ENCODE measurements around the gene ADGRA1. TPM values are rescaled to one million over a fixed set of nuclear protein-coding genes. Genes with fewer than 3 reads are reported as not detected.

ADGRA1 gene
- total and polyA plus RNA-seq, 2 experiments from 2014 or later = 0.23 to 0.52 TPM

- TF ChIP-seq REST (IDR thresholded peaks at IDR 0.05; ENCODE audit: unreplicated experiment) (no peak), JUNB (IDR thresholded peaks at IDR 0.05; ENCODE audit: unreplicated experiment) (no peak)
These were observed 14.9 kb upstream of the ADGRA1 start (continued) for GRCh38 chr10:133072720-133073390.

- no peak overlapping the region for H3K27ac ChIP-seq (ENCODE audit: low read depth)
- H3K27me3 ChIP-seq (ENCODE audit: insufficient read depth) = no peaks in the 10 kb centered on the region
- no peaks in the 10 kb centered on the region for H4K20me1 ChIP-seq (replicated peaks; ENCODE audit: insufficient read depth)
- no peaks in the 10 kb centered on the region for H3K4me1 ChIP-seq (ENCODE audit: insufficient read depth)
- no peak overlapping the region for H3K27ac Mint-ChIP-seq
- H2AFZ ChIP-seq = no peak overlapping the region
- H3F3A ChIP-seq (replicated peaks; ENCODE audit: low read depth) = no peaks in the 10 kb centered on the region
- no peaks in the 10 kb centered on the region for H3K9me2 ChIP-seq (ENCODE audit: insufficient read depth)
- no peak overlapping the region for H3K4me2 ChIP-seq
- H3K9me3 Mint-ChIP-seq = no peaks in the 10 kb centered on the region
- H3K36me3 Mint-ChIP-seq (ENCODE audit: low read depth) = no peaks in the 10 kb centered on the region
- no peak for TF ChIP-seq REST (IDR thresholded peaks at IDR 0.05; ENCODE audit: unreplicated experiment)
- peaks cover under 1% of the 10 kb centered on the region; the same call in 1 of the 3 replicates for H3K4me1 Mint-ChIP-seq
- no peaks in the 10 kb centered on the region for H3K79me2 ChIP-seq (replicated peaks; ENCODE audit: insufficient read depth)
- peaks cover 5% of the 10 kb centered on the region for H3K27me3 Mint-ChIP-seq (ENCODE audit: insufficient read depth, low read depth, poor library complexity)
- no peak overlapping the region for H3K4me3 Mint-ChIP-seq
- no peaks in the 10 kb centered on the region for H3K36me3 ChIP-seq (ENCODE audit: insufficient read depth)
- DNase-seq (ENCODE audit: low spot score) (no peak), ATAC-seq (no peak)
- no peak overlapping the region for H3K4me3 ChIP-seq
These were observed 12.2 kb upstream of the ADGRA1 start for GRCh38 chr10:133075346-133076137.
